GM23248 (cell line): Measurements from ENCODE around the gene SMARCA2.

ENCODE experiments used
- EZH2 ChIP-seq: fragments of 200-600 bp; sonication (generic); IDR thresholded peaks from 2 replicates; pipeline ENCODE4 v1.6.1; 2018; ENCODE audit warnings: antibody characterized with exemption, mild to moderate bottlenecking; ENCODE audit not compliant: insufficient read depth, poor library complexity, severe bottlenecking
- EZH2phosphoT487 ChIP-seq: fragments of 200-600 bp; sonication (generic); IDR thresholded peaks from 2 replicates; pipeline ENCODE4 v1.6.1; 2018; ENCODE audit warnings: antibody characterized with exemption, moderate library complexity, mild to moderate bottlenecking, low read depth; ENCODE audit not compliant: insufficient read depth

GRCh38 chr9:2228132-2228531 lies 213.0 kb downstream of the SMARCA2 start:
- TF ChIP-seq EZH2 (no peak), EZH2phosphoT487 (no peak)
